ENCODE measurements around the gene SHROOM3.

DNA sequence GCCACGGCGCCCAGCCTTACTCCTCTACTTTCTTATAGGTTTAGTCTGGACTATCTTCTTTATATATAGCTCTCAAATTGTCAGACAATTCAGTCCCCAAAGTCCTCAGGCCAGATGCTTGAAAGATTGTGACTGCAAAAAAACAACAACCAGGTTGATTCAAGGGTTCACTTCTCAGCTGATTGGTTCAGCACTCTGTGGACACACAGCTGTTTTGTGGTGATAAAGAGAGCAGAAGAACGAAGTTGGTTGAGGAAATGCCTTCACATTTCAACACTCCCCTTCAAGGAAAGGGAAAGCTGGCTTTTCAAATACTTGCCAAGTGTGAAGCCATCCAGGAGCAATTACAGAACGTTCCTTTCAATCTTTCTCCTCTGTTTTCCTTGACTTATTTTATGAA, 166.8 kb downstream of the SHROOM3 start:
- TF ChIP-seq ZFP30 (CRISPR knock-in tag; IDR thresholded peaks at IDR 0.05): no peak
- TF ChIP-seq, protein P1, sequence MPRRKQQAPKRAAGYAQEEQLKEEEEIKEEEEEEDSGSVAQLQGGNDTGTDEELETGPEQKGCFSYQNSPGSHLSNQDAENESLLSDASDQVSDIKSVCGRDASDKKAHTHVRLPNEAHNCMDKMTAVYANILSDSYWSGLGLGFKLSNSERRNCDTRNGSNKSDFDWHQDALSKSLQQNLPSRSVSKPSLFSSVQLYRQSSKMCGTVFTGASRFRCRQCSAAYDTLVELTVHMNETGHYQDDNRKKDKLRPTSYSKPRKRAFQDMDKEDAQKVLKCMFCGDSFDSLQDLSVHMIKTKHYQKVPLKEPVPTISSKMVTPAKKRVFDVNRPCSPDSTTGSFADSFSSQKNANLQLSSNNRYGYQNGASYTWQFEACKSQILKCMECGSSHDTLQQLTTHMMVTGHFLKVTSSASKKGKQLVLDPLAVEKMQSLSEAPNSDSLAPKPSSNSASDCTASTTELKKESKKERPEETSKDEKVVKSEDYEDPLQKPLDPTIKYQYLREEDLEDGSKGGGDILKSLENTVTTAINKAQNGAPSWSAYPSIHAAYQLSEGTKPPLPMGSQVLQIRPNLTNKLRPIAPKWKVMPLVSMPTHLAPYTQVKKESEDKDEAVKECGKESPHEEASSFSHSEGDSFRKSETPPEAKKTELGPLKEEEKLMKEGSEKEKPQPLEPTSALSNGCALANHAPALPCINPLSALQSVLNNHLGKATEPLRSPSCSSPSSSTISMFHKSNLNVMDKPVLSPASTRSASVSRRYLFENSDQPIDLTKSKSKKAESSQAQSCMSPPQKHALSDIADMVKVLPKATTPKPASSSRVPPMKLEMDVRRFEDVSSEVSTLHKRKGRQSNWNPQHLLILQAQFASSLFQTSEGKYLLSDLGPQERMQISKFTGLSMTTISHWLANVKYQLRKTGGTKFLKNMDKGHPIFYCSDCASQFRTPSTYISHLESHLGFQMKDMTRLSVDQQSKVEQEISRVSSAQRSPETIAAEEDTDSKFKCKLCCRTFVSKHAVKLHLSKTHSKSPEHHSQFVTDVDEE (CRISPR knock-in tag; IDR thresholded peaks at IDR 0.05): no peak
- TF ChIP-seq, protein P2, sequence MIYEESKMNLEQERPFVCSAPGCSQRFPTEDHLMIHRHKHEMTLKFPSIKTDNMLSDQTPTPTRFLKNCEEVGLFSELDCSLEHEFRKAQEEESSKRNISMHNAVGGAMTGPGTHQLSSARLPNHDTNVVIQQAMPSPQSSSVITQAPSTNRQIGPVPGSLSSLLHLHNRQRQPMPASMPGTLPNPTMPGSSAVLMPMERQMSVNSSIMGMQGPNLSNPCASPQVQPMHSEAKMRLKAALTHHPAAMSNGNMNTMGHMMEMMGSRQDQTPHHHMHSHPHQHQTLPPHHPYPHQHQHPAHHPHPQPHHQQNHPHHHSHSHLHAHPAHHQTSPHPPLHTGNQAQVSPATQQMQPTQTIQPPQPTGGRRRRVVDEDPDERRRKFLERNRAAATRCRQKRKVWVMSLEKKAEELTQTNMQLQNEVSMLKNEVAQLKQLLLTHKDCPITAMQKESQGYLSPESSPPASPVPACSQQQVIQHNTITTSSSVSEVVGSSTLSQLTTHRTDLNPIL (CRISPR knock-in tag; IDR thresholded peaks at IDR 0.05; ENCODE audit: low read depth): no peak
- no peak for TF ChIP-seq TOX (CRISPR knock-in tag; IDR thresholded peaks at IDR 0.05; ENCODE audit: borderline replicate concordance)
- no peak for TF ChIP-seq RARB (CRISPR knock-in tag; IDR thresholded peaks at IDR 0.05)
- TF ChIP-seq ARNTL (CRISPR knock-in tag; IDR thresholded peaks at IDR 0.05; ENCODE audit: borderline replicate concordance, low read depth): no peak
- no peak for TF ChIP-seq ZFP3 (CRISPR knock-in tag; IDR thresholded peaks at IDR 0.05)
- no peak for TF ChIP-seq ZC3H10 (CRISPR knock-in tag; IDR thresholded peaks at IDR 0.05)
